Ishikawa (cell line): ENCODE data around the gene IFNAR2.

Experiments used
- CREB1 ChIP-seq: IDR thresholded peaks from 2 replicates; pipeline ENCODE4 v1.6.1; 2012; ENCODE audit warnings: low read depth
- EP300 ChIP-seq: IDR thresholded peaks from 2 replicates; pipeline ENCODE4 v1.6.1; 2012; ENCODE audit warnings: borderline replicate concordance
- FOXM1 ChIP-seq: IDR thresholded peaks from 2 replicates; pipeline ENCODE4 v1.6.1; 2012; ENCODE audit warnings: low read depth, borderline replicate concordance
- RAD21 ChIP-seq: IDR thresholded peaks from 2 replicates; pipeline ENCODE4 v1.6.1; 2012; ENCODE audit warnings: low read depth
- TEAD4 ChIP-seq: IDR thresholded peaks from 2 replicates; pipeline ENCODE4 v1.6.1; 2012
- YY1 ChIP-seq: IDR thresholded peaks from 2 replicates; pipeline ENCODE4 v1.6.1; 2012; ENCODE audit warnings: low read depth
- TF ChIP-seq, protein P1 (sequence below): IDR thresholded peaks from 2 replicates; pipeline ENCODE4 v1.6.1; 2012

GRCh38 chr21:33251119-33251518 lies 21.4 kb downstream of the IFNAR2 start:
- no peak for TF ChIP-seq YY1
- TF ChIP-seq EP300 = no peak
- TF ChIP-seq TEAD4 = no peak
- no peak for TF ChIP-seq CREB1
- no peak for TF ChIP-seq FOXM1
- no peak for TF ChIP-seq RAD21
- TF ChIP-seq, protein P1, sequence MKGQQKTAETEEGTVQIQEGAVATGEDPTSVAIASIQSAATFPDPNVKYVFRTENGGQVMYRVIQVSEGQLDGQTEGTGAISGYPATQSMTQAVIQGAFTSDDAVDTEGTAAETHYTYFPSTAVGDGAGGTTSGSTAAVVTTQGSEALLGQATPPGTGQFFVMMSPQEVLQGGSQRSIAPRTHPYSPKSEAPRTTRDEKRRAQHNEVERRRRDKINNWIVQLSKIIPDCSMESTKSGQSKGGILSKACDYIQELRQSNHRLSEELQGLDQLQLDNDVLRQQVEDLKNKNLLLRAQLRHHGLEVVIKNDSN = no peak
